ENCODE measurements around the gene FGF18.

DNA sequence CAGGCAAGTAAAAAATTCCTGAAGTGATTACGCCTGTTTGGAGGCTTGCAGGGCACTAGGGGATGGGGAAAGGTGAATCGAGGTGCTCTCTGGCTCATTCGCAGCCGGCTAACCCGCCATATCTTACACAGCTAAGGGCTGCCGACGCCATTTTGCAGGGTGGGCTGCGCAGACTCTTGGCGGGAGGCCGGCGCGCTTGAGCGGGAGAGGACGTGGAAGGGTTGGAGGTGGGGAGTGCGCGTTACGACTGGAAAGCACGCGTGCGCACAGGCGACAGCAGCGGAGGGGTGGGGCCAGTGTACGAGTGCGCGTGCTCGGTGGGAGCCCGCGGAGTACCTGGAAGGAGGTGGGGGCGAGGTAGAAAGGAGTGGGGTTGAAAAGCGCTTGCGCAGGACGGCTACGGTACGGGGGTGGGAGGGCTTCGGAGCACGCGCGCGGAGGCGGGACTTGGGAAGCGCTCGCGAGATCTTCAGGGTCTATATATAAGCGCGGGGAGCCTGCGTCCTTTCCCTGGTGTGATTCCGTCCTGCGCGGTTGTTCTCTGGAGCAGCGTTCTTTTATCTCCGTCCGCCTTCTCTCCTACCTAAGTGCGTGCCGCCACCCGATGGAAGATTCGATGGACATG, 32.0 kb upstream of the FGF18 start, which contains the start of gene NPM1:
- TF ChIP-seq, protein P1, sequence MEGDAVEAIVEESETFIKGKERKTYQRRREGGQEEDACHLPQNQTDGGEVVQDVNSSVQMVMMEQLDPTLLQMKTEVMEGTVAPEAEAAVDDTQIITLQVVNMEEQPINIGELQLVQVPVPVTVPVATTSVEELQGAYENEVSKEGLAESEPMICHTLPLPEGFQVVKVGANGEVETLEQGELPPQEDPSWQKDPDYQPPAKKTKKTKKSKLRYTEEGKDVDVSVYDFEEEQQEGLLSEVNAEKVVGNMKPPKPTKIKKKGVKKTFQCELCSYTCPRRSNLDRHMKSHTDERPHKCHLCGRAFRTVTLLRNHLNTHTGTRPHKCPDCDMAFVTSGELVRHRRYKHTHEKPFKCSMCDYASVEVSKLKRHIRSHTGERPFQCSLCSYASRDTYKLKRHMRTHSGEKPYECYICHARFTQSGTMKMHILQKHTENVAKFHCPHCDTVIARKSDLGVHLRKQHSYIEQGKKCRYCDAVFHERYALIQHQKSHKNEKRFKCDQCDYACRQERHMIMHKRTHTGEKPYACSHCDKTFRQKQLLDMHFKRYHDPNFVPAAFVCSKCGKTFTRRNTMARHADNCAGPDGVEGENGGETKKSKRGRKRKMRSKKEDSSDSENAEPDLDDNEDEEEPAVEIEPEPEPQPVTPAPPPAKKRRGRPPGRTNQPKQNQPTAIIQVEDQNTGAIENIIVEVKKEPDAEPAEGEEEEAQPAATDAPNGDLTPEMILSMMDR (IDR thresholded peaks at IDR 0.05; ENCODE audit: low read depth, low read length, poor library complexity, severe bottlenecking): no peak
- no peak for TF ChIP-seq EZH2phosphoT487 (IDR thresholded peaks at IDR 0.05; ENCODE audit: borderline replicate concordance, low read length)
